HK-2 (cell line): ENCODE results near the gene SPATA12.
"Not testable (repeated sequence)": the region's sequence is repeated elsewhere in the genome, so short reads cannot be mapped to it uniquely, and the experiment has no call there.

Experiments used
- DNase-seq: peaks from one replicate; pipeline ENCODE4 v3.0.0-alpha.2; 2018; ENCODE audit not compliant: unreplicated experiment

The SPATA12 gene

GRCh38 chr3:57083266-57083995, 23.0 kb downstream of the SPATA12 start:
- not testable (repeated sequence) for DNase-seq

- DNase-seq, result no peak
Measured at GRCh38 chr3:57085211-57085610, 24.7 kb downstream of the SPATA12 start.

DNA sequence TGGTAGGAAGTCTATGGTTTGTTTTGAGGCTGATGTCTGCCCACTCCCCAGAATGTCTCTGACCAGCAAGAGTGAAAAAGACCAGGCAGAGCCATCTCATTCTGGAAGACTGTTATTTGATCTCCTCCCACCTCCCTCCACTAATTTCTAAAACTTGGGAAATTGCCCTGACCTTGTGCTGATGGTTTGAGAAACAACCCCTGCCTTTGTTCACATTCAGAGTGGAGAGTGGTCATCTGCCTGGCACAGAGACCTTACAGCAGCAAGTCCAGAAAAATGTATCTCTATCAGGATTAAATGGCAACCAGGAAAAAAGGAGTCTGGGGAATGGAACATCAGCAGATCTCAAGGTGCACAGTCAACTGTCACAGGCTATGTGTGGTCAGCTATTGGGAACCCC, 25.7 kb downstream of the SPATA12 start:
- no peak for DNase-seq

GRCh38 chr3:57087361-57088092, 27.1 kb downstream of the SPATA12 start:
- DNase-seq, result no peak

DNA sequence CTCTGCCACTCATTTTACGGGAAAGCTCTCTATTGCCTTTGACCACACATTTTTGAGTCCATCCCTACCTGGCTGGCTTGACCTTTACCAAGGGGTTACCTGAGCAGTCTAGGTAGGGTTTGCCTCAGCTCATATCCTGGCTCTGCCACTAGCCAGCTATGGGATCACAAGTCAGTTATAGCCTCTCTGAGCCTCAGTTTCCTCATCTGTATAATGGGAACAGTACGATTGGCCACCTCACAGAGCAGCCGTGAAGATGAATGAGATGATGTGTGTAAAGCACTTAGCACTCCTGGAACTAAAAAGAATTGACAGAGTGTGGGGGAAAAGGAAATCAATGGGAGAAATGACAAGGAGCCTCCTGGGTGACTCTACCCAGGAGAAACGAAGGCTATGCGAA, 28.0 kb downstream of the SPATA12 start:
- DNase-seq, result no peak

- DNase-seq, result no peak
Measured at GRCh38 chr3:57089043-57089442, 28.6 kb downstream of the SPATA12 start.

DNA sequence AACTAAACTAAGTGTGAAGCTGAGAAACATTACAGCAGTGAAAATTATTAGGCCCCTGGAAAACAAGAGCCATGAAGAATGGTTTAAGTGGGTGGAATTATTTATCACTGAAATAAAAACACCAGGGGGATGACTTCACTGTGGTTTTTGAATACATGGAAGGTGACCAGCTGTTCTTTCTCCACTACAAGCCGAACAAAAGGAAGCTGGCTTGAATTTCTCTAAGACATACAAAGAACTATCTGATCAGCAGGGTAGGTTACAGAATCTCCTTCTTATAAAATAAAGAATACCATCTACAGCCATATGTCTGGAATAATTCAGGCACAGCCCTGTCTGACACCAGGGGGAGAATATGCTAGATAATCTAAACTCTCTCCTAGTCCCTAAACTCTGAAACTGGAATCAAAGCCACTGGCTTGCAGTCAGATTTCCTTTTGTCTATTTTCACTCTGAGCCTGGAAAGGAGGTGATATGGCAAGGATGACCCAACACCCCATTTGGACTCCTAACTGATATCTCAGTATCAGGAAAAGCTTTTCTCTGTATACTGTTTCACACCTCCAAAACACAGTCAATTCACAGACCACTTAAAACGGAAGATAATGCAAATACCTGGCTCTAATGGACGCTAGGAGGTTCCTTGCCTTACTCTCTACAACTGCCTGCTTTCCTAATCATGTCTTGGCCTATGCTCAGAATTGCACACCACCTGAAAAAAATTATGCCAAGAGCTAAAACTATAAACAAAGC, 31.2 kb downstream of the SPATA12 start:
- no peak for DNase-seq

DNA sequence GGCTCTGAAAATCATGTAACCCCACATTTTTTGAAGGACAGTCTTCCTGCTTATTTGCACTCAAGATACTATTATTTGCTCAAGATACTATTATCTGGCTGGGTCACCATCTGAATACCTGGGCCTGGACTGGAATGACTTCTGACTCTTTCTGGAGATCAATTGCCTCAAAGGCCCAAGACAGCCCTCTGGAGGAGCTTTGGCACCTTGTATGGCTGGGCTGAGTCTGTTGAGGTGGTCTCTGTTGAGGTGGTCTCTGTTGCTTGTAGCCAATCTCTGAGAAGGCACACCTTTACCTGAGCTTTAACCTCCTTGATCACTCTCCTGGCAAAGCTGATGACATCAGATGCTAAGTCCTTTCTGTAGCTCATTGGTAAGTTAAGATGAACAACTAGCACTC, 33.0 kb downstream of the SPATA12 start:
- no peak for DNase-seq

- no peak for DNase-seq
Measured at GRCh38 chr3:57093971-57094535, 33.6 kb downstream of the SPATA12 start.

DNA sequence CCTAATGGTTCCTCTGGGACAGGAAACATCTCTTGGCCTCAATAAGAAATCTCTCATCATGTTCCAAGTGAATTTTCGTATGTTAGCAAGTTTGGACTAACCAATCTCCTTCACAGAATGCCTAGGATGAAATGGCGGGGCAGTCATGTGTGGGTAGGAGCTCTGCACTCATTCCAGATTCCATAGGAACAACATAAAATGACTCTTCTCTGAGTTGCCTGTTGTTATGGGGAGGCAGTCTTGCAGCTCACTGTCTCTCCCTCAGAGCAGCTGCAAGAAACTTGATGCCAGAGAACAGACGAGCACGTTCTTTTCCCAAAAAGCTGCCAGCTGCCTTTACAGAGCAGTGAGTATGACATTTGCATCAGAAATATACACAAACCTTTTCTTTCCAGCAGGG, 34.1 kb downstream of the SPATA12 start:
- no peak for DNase-seq

GRCh38 chr3:57095363-57095762, 34.9 kb downstream of the SPATA12 start:
- no peak for DNase-seq

GRCh38 chr3:57097536-57097935, 37.1 kb downstream of the SPATA12 start:
- DNase-seq, result no peak

- DNase-seq, result no peak
Measured at GRCh38 chr3:57098418-57099310, 38.2 kb downstream of the SPATA12 start.

DNA sequence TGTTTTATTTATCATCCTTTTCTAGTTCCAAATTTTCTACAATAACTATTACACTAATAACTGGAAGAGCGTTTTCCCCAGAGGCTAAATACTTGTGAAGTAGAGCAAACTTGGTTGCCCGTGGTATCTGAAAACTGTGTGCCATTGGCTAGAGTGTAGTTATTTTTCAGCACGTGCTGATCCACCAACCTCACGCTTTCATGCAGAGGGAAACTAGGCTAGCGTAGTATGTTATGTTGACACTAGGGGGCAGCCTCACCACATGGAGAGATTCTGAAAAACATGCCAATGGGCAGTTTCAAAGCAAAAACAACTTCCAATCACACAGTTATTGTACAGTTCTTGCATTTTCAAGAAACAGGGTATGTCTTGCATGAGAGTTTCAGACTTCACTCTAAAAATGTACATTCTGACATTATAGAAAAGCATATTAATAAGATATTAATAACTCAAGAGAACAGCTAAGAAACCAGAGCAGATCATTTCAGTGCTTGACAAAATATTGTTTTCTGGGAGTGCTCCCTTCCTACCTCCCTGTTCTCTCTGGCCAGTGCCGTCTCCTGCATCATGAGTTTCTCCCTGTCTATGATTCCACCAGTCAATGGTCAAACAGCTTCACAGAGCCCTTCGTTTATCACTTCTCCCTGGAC, 39.7 kb downstream of the SPATA12 start:
- peak; percentile 51 for DNase-seq

DNA sequence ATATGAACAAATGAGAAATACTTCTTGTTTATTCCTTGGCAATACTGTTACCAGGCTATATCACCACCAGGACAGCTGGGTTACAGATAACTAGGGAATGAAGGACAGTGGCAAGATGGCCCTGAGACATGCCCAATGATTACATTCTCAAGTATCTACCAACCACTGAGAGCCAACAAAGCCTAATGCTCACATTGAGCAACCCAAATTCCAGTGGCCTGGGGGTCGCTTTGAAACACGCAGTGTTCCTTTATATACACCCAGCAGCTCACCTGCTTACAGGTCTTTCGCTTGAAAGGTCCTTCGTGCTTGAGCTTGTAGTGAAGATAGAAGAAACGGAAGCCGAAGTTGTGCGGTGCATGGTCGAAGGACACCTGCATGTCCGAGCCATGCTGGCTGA, 45.1 kb downstream of the SPATA12 start:
- no peak for DNase-seq

- DNase-seq, result no peak
Measured at GRCh38 chr3:57108684-57109083, 48.2 kb downstream of the SPATA12 start.

GRCh38 chr3:57109437-57110199, 49.2 kb downstream of the SPATA12 start:
- no peak for DNase-seq

- DNase-seq, result no peak
Measured at GRCh38 chr3:57110214-57110613, 49.8 kb downstream of the SPATA12 start.

GRCh38 chr3:57110798-57111197, 50.3 kb downstream of the SPATA12 start:
- no peak for DNase-seq

- DNase-seq, result no peak
Measured at GRCh38 chr3:57112206-57112605, 51.7 kb downstream of the SPATA12 start.
